Ovary (tissue), 3 donors: Measurements from ENCODE around the gene UGGT2.
"Not testable (repeated sequence)": the region's sequence is repeated elsewhere in the genome, so short reads cannot be mapped to it uniquely, and the experiment has no call there.

ENCODE experiments used
- POLR2A ChIP-seq: fragments of 450-650 bp; IDR thresholded peaks from one replicate; pipeline ENCODE4 v1.6.1; 2017; ENCODE audit warnings: antibody characterized with exemption, mild to moderate bottlenecking, moderate library complexity
- TF ChIP-seq, protein P1 (sequence below), 3 donors: fragments of 450-650 bp in 2 of 3; fragments of 200-600 bp in 1 of 3; IDR thresholded peaks; one replicate each; pipeline versions ENCODE4 v1.5.1 to v1.8.0; 2016 to 2022; ENCODE audit warnings: antibody characterized with exemption in 3 of 3, mild to moderate bottlenecking in 1 of 3
- donor health status: DM: no; HTN: no; CAD: no.

DNA sequence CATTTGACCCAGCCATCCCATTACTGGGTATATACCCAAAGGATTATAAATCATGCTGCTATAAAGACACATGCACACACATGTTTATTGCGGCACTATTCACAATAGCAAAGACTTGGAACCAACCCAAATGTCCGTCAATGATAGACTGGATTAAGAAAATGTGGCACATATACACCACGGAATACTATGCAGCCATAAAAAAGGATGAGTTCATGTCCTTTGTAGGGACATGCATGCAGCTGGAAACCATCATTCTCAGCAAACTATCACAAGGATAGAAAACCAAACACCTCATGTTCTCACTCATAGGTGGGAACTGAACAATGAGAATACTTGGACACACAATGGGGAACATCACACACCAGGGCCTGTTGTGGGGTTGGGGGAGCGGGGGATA is 2.2 kb downstream of the UGGT2 start:
- TF ChIP-seq, protein P1, sequence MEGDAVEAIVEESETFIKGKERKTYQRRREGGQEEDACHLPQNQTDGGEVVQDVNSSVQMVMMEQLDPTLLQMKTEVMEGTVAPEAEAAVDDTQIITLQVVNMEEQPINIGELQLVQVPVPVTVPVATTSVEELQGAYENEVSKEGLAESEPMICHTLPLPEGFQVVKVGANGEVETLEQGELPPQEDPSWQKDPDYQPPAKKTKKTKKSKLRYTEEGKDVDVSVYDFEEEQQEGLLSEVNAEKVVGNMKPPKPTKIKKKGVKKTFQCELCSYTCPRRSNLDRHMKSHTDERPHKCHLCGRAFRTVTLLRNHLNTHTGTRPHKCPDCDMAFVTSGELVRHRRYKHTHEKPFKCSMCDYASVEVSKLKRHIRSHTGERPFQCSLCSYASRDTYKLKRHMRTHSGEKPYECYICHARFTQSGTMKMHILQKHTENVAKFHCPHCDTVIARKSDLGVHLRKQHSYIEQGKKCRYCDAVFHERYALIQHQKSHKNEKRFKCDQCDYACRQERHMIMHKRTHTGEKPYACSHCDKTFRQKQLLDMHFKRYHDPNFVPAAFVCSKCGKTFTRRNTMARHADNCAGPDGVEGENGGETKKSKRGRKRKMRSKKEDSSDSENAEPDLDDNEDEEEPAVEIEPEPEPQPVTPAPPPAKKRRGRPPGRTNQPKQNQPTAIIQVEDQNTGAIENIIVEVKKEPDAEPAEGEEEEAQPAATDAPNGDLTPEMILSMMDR (IDR thresholded peaks at IDR 0.05): not testable (repeated sequence)
- not testable (repeated sequence) for TF ChIP-seq POLR2A
